ENCODE results near the gene ABCA13. TPM values are rescaled to one million over a fixed set of nuclear protein-coding genes. Genes with fewer than 3 reads are reported as not detected.

ABCA13 gene
- total RNA-seq, 1 donor from 2014 or later = 0.34 TPM

DNA sequence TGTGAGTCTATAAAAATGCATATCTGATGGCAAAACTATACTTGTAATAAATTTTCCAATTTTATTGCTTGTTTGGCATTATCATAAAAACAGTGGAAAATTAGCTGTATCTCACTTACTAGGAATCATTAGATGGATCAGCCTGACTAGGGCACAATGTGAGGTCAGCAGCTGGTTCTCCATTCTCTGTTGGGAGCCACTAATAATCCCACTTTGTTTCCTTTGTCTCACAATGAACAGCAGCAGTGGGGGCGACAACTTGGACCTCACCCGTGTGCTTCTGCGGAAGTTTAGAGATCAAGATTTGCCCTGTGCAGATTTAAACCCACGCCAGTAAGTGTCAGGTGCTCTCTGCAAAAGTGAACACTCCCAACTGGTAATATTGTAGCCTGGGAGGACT lies 295.5 kb downstream of the ABCA13 start:
- no peaks in the 10 kb centered on the region for H3K36me3 Mint-ChIP-seq (ENCODE audit: low read depth, unreplicated experiment)
- H3K27ac Mint-ChIP-seq (ENCODE audit: unreplicated experiment) = no peak overlapping the region
- no peaks in the 10 kb centered on the region for H3K4me1 Mint-ChIP-seq (ENCODE audit: low read depth, unreplicated experiment)
- Histone ChIP-seq H3K79me2 (ENCODE audit: insufficient read depth, low read length) (no peaks in the 10 kb centered on the region), H3K27ac (ENCODE audit: low read depth, low read length) (no peak overlapping the region), H3K9me3 (ENCODE audit: insufficient read depth, low read depth, low read length) (no peaks in the 10 kb centered on the region), H2AFZ (ENCODE audit: low read depth, low read length) (no peak overlapping the region), H4K20me1 (ENCODE audit: insufficient read depth, low read length) (no peaks in the 10 kb centered on the region), H3K4me1 (ENCODE audit: insufficient read depth, low read length) (no peaks in the 10 kb centered on the region), H3K36me3 (ENCODE audit: insufficient read depth, low read length) (no peaks in the 10 kb centered on the region), H3K9ac (ENCODE audit: low read length) (no peak overlapping the region), H3K4me2 (ENCODE audit: low read length) (no peak overlapping the region), H3K4me3 (ENCODE audit: insufficient read depth, low read depth, low read length) (no peak overlapping the region), H3K27me3 (ENCODE audit: insufficient read depth, low read length) (no peaks in the 10 kb centered on the region)
- no peak for DNase-seq (ENCODE audit: low read depth)
- no peaks in the 10 kb centered on the region for H3K27me3 Mint-ChIP-seq (ENCODE audit: low read depth, unreplicated experiment)
- H3K4me3 Mint-ChIP-seq (ENCODE audit: unreplicated experiment) = no peak overlapping the region
- H3K9me3 Mint-ChIP-seq (ENCODE audit: unreplicated experiment) = no peaks in the 10 kb centered on the region
- TF ChIP-seq EZH2 (IDR thresholded peaks at IDR 0.05; ENCODE audit: insufficient read depth, low read length) (no peak), CTCF (IDR thresholded peaks at IDR 0.05; ENCODE audit: insufficient read depth, low read depth, low read length) (no peak)
- FAIRE-seq = no peak

DNA sequence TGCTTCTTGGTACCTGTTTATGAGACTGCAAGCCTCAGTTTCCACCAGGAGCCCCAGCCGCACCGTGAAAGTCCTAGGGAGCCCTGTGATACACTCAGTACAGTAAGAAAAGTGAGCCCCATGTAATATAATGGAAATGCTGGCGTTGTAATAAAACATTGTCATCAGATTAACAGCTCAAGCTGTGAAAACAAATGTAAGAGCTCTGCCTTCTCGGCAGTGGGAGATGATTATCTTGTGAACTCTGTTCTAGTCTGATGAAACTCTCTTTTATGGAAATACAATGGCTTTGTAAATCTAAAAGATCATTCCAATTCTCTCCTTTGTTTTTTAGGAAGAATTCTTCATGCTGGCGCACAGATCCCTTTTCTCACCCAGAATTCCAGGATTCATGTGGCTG lies 299.9 kb downstream of the ABCA13 start:
- no peak overlapping the region for H3K4me2 ChIP-seq (ENCODE audit: low read length)
- no peaks in the 10 kb centered on the region for H3K27me3 ChIP-seq (ENCODE audit: insufficient read depth, low read length)
- H3K4me3 Mint-ChIP-seq (ENCODE audit: unreplicated experiment) = no peak overlapping the region
- no peak overlapping the region for H3K9ac ChIP-seq (ENCODE audit: low read length)
- DNase-seq (ENCODE audit: low read depth) (no peak), FAIRE-seq (no peak)
- no peaks in the 10 kb centered on the region for H4K20me1 ChIP-seq (ENCODE audit: insufficient read depth, low read length)
- TF ChIP-seq EZH2 (IDR thresholded peaks at IDR 0.05; ENCODE audit: insufficient read depth, low read length) (no peak), CTCF (IDR thresholded peaks at IDR 0.05; ENCODE audit: insufficient read depth, low read depth, low read length) (no peak)
- no peaks in the 10 kb centered on the region for H3K36me3 Mint-ChIP-seq (ENCODE audit: low read depth, unreplicated experiment)
- no peak overlapping the region for H2AFZ ChIP-seq (ENCODE audit: low read depth, low read length)
- no peak overlapping the region for H3K27ac ChIP-seq (ENCODE audit: low read depth, low read length)
- H3K4me3 ChIP-seq (ENCODE audit: insufficient read depth, low read depth, low read length) = no peak overlapping the region
- no peaks in the 10 kb centered on the region for H3K9me3 Mint-ChIP-seq (ENCODE audit: unreplicated experiment)
- H3K9me3 ChIP-seq (ENCODE audit: insufficient read depth, low read depth, low read length) = no peaks in the 10 kb centered on the region
- no peaks in the 10 kb centered on the region for H3K4me1 ChIP-seq (ENCODE audit: insufficient read depth, low read length)
- H3K27me3 Mint-ChIP-seq (ENCODE audit: low read depth, unreplicated experiment) = no peaks in the 10 kb centered on the region
- no peaks in the 10 kb centered on the region for H3K4me1 Mint-ChIP-seq (ENCODE audit: low read depth, unreplicated experiment)
- no peaks in the 10 kb centered on the region for H3K36me3 ChIP-seq (ENCODE audit: insufficient read depth, low read length)
- no peak overlapping the region for H3K27ac Mint-ChIP-seq (ENCODE audit: unreplicated experiment)
- H3K79me2 ChIP-seq (ENCODE audit: insufficient read depth, low read length) = no peaks in the 10 kb centered on the region

- Histone ChIP-seq H3K4me1 (ENCODE audit: insufficient read depth, low read length) (no peaks in the 10 kb centered on the region), H3K27ac (ENCODE audit: low read depth, low read length) (no peak overlapping the region), H3K79me2 (ENCODE audit: insufficient read depth, low read length) (no peaks in the 10 kb centered on the region), H3K4me3 (ENCODE audit: insufficient read depth, low read depth, low read length) (no peak overlapping the region), H3K4me2 (ENCODE audit: low read length) (no peak overlapping the region), H2AFZ (ENCODE audit: low read depth, low read length) (no peak overlapping the region), H3K27me3 (ENCODE audit: insufficient read depth, low read length) (no peaks in the 10 kb centered on the region), H3K9ac (ENCODE audit: low read length) (no peak overlapping the region), H3K9me3 (ENCODE audit: insufficient read depth, low read depth, low read length) (no peaks in the 10 kb centered on the region), H3K36me3 (ENCODE audit: insufficient read depth, low read length) (no peaks in the 10 kb centered on the region), H4K20me1 (ENCODE audit: insufficient read depth, low read length) (no peaks in the 10 kb centered on the region)
- FAIRE-seq = no peak
- H3K36me3 Mint-ChIP-seq (ENCODE audit: low read depth, unreplicated experiment) = no peaks in the 10 kb centered on the region
- no peak overlapping the region for H3K27ac Mint-ChIP-seq (ENCODE audit: unreplicated experiment)
- no peaks in the 10 kb centered on the region for H3K4me1 Mint-ChIP-seq (ENCODE audit: low read depth, unreplicated experiment)
- TF ChIP-seq CTCF (IDR thresholded peaks at IDR 0.05; ENCODE audit: insufficient read depth, low read depth, low read length) = no peak
- no peak for TF ChIP-seq EZH2 (IDR thresholded peaks at IDR 0.05; ENCODE audit: insufficient read depth, low read length)
- no peak for DNase-seq (ENCODE audit: low read depth)
- H3K4me3 Mint-ChIP-seq (ENCODE audit: unreplicated experiment) = no peak overlapping the region
- no peaks in the 10 kb centered on the region for H3K9me3 Mint-ChIP-seq (ENCODE audit: unreplicated experiment)
- no peaks in the 10 kb centered on the region for H3K27me3 Mint-ChIP-seq (ENCODE audit: low read depth, unreplicated experiment)
These were observed 301.4 kb downstream of the ABCA13 start for GRCh38 chr7:48472640-48473039.
